HepG2 (cell line): Measurements from ENCODE around the gene DGAT2.
A peak's percentile ranks its signal among the peaks of the same experiment; 100 is the strongest.

Experiments used
- CTCF ChIP-seq: sonication (generic); formaldehyde crosslinking; IDR thresholded peaks from 2 replicates; pipeline ENCODE4 v1.5.0; 2020; ENCODE audit warnings: mild to moderate bottlenecking, missing genetic modification reagents, moderate library complexity
- DMAP1 ChIP-seq: IDR thresholded peaks from 2 replicates; pipeline ENCODE4 v1.6.1; 2016
- EP300 ChIP-seq, 3 experiments: sonication (generic) in 1 of 3; formaldehyde crosslinking in 1 of 3; IDR thresholded peaks; 2 replicates each; pipeline versions ENCODE4 v1.5.1 to v1.6.1; 2011 to 2020; ENCODE audit warnings: low read depth in 2 of 3, low read length in 2 of 3, borderline replicate concordance in 1 of 3, improper control_type of control experiment in 1 of 3, mild to moderate bottlenecking in 1 of 3, missing genetic modification reagents in 1 of 3, moderate library complexity in 1 of 3
- HOXA5 ChIP-seq: sonication (generic); formaldehyde crosslinking; IDR thresholded peaks from 2 replicates; pipeline ENCODE4 v1.4.0; 2020; ENCODE audit warnings: missing genetic modification reagents
- MAFK ChIP-seq, 2 experiments: IDR thresholded peaks in 1 of 2; conservative IDR thresholded peaks in 1 of 2; 2 replicates each; pipeline ENCODE4 v1.6.1; 2011; ENCODE audit warnings: improper control_type of control experiment in 2 of 2, low read length in 2 of 2
- RXRA ChIP-seq: sonication (generic); formaldehyde crosslinking; IDR thresholded peaks from 2 replicates; pipeline ENCODE4 v1.5.1; 2020; ENCODE audit warnings: missing genetic modification reagents
- SUZ12 ChIP-seq: fragments of 150-350 bp; IDR thresholded peaks from 2 replicates; pipeline ENCODE4 v1.6.1; 2014; ENCODE audit warnings: low read depth, low read length
- TF ChIP-seq, protein P1 (sequence below): IDR thresholded peaks from 2 replicates; pipeline ENCODE4 v1.6.1; 2012; ENCODE audit warnings: inconsistent platforms
- TF ChIP-seq, protein P2 (sequence below): sonication (generic); formaldehyde crosslinking; IDR thresholded peaks from 2 replicates; pipeline ENCODE4 v1.4.0; 2020; ENCODE audit warnings: missing genetic modification reagents

GRCh38 chr11:75800728-75801361 lies 32.3 kb downstream of the DGAT2 start:
- TF ChIP-seq EP300 (IDR thresholded peaks at IDR 0.05; ENCODE audit: low read depth in 2 of 2, low read length in 2 of 2), result no peak
- no peak for TF ChIP-seq EP300 (CRISPR knock-in tag; IDR thresholded peaks at IDR 0.05; ENCODE audit: borderline replicate concordance)
- TF ChIP-seq DMAP1 (CRISPR knock-in tag), result no peak
- TF ChIP-seq HOXA5 (CRISPR knock-in tag), result no peak
- TF ChIP-seq, protein P1, sequence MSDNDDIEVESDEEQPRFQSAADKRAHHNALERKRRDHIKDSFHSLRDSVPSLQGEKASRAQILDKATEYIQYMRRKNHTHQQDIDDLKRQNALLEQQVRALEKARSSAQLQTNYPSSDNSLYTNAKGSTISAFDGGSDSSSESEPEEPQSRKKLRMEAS, result no peak
- peak; percentile 42 for TF ChIP-seq CTCF
- TF ChIP-seq SUZ12, result no peak
- TF ChIP-seq RXRA (CRISPR knock-in tag), result no peak
- TF ChIP-seq MAFK (conservative IDR thresholded peaks at IDR 0.05 in 1 of 2, IDR thresholded peaks at IDR 0.05 in 1 of 2; ENCODE audit: low read length in 2 of 2), result no peak
- TF ChIP-seq, protein P2, sequence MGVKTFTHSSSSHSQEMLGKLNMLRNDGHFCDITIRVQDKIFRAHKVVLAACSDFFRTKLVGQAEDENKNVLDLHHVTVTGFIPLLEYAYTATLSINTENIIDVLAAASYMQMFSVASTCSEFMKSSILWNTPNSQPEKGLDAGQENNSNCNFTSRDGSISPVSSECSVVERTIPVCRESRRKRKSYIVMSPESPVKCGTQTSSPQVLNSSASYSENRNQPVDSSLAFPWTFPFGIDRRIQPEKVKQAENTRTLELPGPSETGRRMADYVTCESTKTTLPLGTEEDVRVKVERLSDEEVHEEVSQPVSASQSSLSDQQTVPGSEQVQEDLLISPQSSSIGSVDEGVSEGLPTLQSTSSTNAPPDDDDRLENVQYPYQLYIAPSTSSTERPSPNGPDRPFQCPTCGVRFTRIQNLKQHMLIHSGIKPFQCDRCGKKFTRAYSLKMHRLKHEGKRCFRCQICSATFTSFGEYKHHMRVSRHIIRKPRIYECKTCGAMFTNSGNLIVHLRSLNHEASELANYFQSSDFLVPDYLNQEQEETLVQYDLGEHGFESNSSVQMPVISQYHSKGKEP (CRISPR knock-in tag), result no peak
